ENCODE results near the gene ERN1. TPM values are rescaled to one million over a fixed set of nuclear protein-coding genes. Genes with fewer than 3 reads are reported as not detected.
A peak's percentile ranks its signal among the peaks of the same experiment; 100 is the strongest.

ERN1 gene
- total and polyA plus RNA-seq, 2 of the 13 experiments (the other 11 are each of a cell fraction or from before 2014, with no cell fraction given): 6.0 to 12.7 TPM

- TF ChIP-seq CBX5 (CRISPR knock-in tag; IDR thresholded peaks at IDR 0.05; ENCODE audit: borderline replicate concordance) (peak; percentile 87; the same call in 1 of the 2 replicates), ZNF629 (CRISPR knock-in tag; conservative IDR thresholded peaks at IDR 0.05) (no peak), RFX1 (IDR thresholded peaks at IDR 0.05) (no peak), ZNF782 (CRISPR knock-in tag; IDR thresholded peaks at IDR 0.05; ENCODE audit: borderline replicate concordance) (peak; percentile 80), ZNF550 (CRISPR knock-in tag; IDR thresholded peaks at IDR 0.05; ENCODE audit: borderline replicate concordance) (no peak), ARNT (IDR thresholded peaks at IDR 0.05) (no peak), ZKSCAN1 (IDR thresholded peaks at IDR 0.05; ENCODE audit: low read length) (peak; percentile 54), PCBP2 (optimal IDR thresholded peaks at IDR 0.05; ENCODE audit: low read depth, low read length, poor library complexity, severe bottlenecking) (no peak), FOSL1 (CRISPR knock-in tag; IDR thresholded peaks at IDR 0.05; ENCODE audit: borderline replicate concordance) (no peak; the same call in 1 of the 2 replicates), ZBTB14 (CRISPR knock-in tag; IDR thresholded peaks at IDR 0.05) (peak; percentile 70; the same call in 1 of the 2 replicates), ESRRA (CRISPR knock-in tag; IDR thresholded peaks at IDR 0.05; ENCODE audit: low read depth) (peak; percentile 94), GLI4 (CRISPR knock-in tag; IDR thresholded peaks at IDR 0.05; ENCODE audit: borderline replicate concordance) (no peak; the same call in 1 of the 2 replicates), ZC3H4 (CRISPR knock-in tag; IDR thresholded peaks at IDR 0.05; ENCODE audit: borderline replicate concordance) (0 out of 2 replicates have a peak, but pooled peaks have one; percentile 5), ZUFSP (CRISPR knock-in tag; IDR thresholded peaks at IDR 0.05; ENCODE audit: borderline replicate concordance) (no peak), FLYWCH1 (CRISPR knock-in tag; IDR thresholded peaks at IDR 0.05) (peak; percentile 90), ZNF280D (CRISPR knock-in tag; IDR thresholded peaks at IDR 0.05) (no peak; the same call in 1 of the 2 replicates), ZNF260 (CRISPR knock-in tag; IDR thresholded peaks at IDR 0.05; ENCODE audit: borderline replicate concordance, low read depth) (peak; percentile 90; the same call in 1 of the 2 replicates), NFAT5 (CRISPR knock-in tag; IDR thresholded peaks at IDR 0.05) (no peak; the same call in 1 of the 2 replicates)
These were observed 15.9 kb upstream of the ERN1 start (continued) for GRCh38 chr17:64145751-64146417.

All from HepG2 (cell line).